ENCODE data around the gene NTRK3.
A peak's percentile ranks its signal among the peaks of the same experiment; 100 is the strongest.

Gene NTRK3

GRCh38 chr15:88120026-88120425 lies 136.5 kb downstream of the NTRK3 start:
- no peak for DNase-seq (ENCODE audit: low spot score)

GRCh38 chr15:88118741-88119140 lies 137.8 kb downstream of the NTRK3 start:
- no peak for DNase-seq (ENCODE audit: low spot score)

- peak; percentile 23 for DNase-seq (ENCODE audit: low spot score)
Observed at GRCh38 chr15:88118035-88118434, 138.5 kb downstream of the NTRK3 start.

- DNase-seq (ENCODE audit: low spot score), result peak; percentile 22
Observed at GRCh38 chr15:88115486-88116152, 140.9 kb downstream of the NTRK3 start.

GRCh38 chr15:88113613-88114308 lies 142.8 kb downstream of the NTRK3 start:
- peak; percentile 29 for DNase-seq (ENCODE audit: low spot score)

- no peak for DNase-seq (ENCODE audit: low spot score)
Observed at GRCh38 chr15:88108991-88109390, 147.5 kb downstream of the NTRK3 start.

- DNase-seq (ENCODE audit: low spot score), result no peak
Observed at GRCh38 chr15:88108477-88108876, 148.1 kb downstream of the NTRK3 start.

- DNase-seq (ENCODE audit: low spot score), result peak; percentile 64
Observed at GRCh38 chr15:88106074-88106473, 150.5 kb downstream of the NTRK3 start.

GRCh38 chr15:88104357-88104756 lies 152.2 kb downstream of the NTRK3 start:
- no peak for DNase-seq (ENCODE audit: low spot score)

GRCh38 chr15:88100181-88100580 lies 156.4 kb downstream of the NTRK3 start:
- DNase-seq (ENCODE audit: low spot score), result peak; percentile 30

GRCh38 chr15:88098361-88098760 lies 158.2 kb downstream of the NTRK3 start:
- DNase-seq (ENCODE audit: low spot score), result no peak

GRCh38 chr15:88091444-88092016 lies 165.0 kb downstream of the NTRK3 start:
- DNase-seq (ENCODE audit: low spot score), result no peak

GRCh38 chr15:88090481-88091011 lies 166.0 kb downstream of the NTRK3 start:
- DNase-seq (ENCODE audit: low spot score), result peak; percentile 37

- DNase-seq (ENCODE audit: low spot score), result no peak
Observed at GRCh38 chr15:88089731-88090130, 166.8 kb downstream of the NTRK3 start.

GRCh38 chr15:88089024-88089620 lies 167.4 kb downstream of the NTRK3 start:
- DNase-seq (ENCODE audit: low spot score), result no peak

- peak; percentile 28 for DNase-seq (ENCODE audit: low spot score)
Observed at GRCh38 chr15:88083811-88084760, 172.5 kb downstream of the NTRK3 start.

- DNase-seq (ENCODE audit: low spot score), result no peak
Observed at GRCh38 chr15:88080616-88081015, 175.9 kb downstream of the NTRK3 start.

GRCh38 chr15:88077296-88078020 lies 179.1 kb downstream of the NTRK3 start:
- no peak for DNase-seq (ENCODE audit: low spot score)

- no peak for DNase-seq (ENCODE audit: low spot score)
Observed at GRCh38 chr15:88076328-88076727, 180.2 kb downstream of the NTRK3 start.

- DNase-seq (ENCODE audit: low spot score), result no peak
Observed at GRCh38 chr15:88075102-88075501, 181.4 kb downstream of the NTRK3 start.

- DNase-seq (ENCODE audit: low spot score), result no peak
Observed at GRCh38 chr15:88074386-88074785, 182.2 kb downstream of the NTRK3 start.

All from Ammon's horn (tissue), 1 donor.